Keratinocyte (primary cell): Measurements from ENCODE around the gene CPAMD8. TPM values are rescaled to one million over a fixed set of nuclear protein-coding genes. Genes with fewer than 3 reads are reported as not detected.

Source experiments
- DNase-seq: peaks from one replicate; pipeline ENCODE4 v3.0.0-alpha.2; 2011; ENCODE audit warnings: low read depth, missing footprints, low spot score
- FAIRE-seq: peaks from 2 replicates; lab custom pipeline; 2011; peaks lifted over from hg19 to GRCh38; lab: Jason Lieb, UNC
- H2AFZ ChIP-seq: 2 replicates; pipeline ENCODE4 v1.6.0; 2012; ENCODE audit warnings: low read length, control low read depth, inconsistent platforms; ENCODE audit not compliant: control insufficient read depth
- H3K27ac ChIP-seq: 2 replicates; pipeline ENCODE4 v1.5.1; 2011; ENCODE audit warnings: low read length; ENCODE audit not compliant: control insufficient read depth, insufficient read depth
- H3K27me3 ChIP-seq: 3 replicates; pipeline ENCODE4 v1.6.0; 2011; ENCODE audit warnings: low read length; ENCODE audit not compliant: control insufficient read depth, insufficient read depth; ENCODE audit errors: extremely low read depth
- H3K36me3 ChIP-seq, 2 experiments: 2 replicates in 1 of 2; 3 replicates in 1 of 2; pipeline ENCODE4 v1.5.1; 2011; ENCODE audit warnings: low read length in 2 of 2, mild to moderate bottlenecking in 1 of 2; ENCODE audit not compliant: control insufficient read depth in 2 of 2, insufficient read depth in 2 of 2; ENCODE audit errors: extremely low read depth in 1 of 2
- H3K4me1 ChIP-seq: 3 replicates; pipeline ENCODE4 v1.5.1; 2011; ENCODE audit warnings: low read length; ENCODE audit not compliant: control insufficient read depth, insufficient read depth; ENCODE audit errors: extremely low read depth
- H3K4me2 ChIP-seq: 3 replicates; pipeline ENCODE4 v1.6.0; 2011; ENCODE audit warnings: low read depth, low read length; ENCODE audit not compliant: control insufficient read depth, insufficient read depth; ENCODE audit errors: extremely low read depth
- H3K4me3 ChIP-seq, 3 experiments: fragments of 200-600 bp in 1 of 3; sonication (generic) in 1 of 3; 2 replicates in 2 of 3; 3 replicates in 1 of 3; pipeline ENCODE4 v1.5.1; 2011 to 2016; ENCODE audit warnings: low read length in 3 of 3, mild to moderate bottlenecking in 3 of 3, control low read depth in 2 of 3, inconsistent platforms in 1 of 3, low read depth in 1 of 3, mixed read lengths in 1 of 3, mixed run types in 1 of 3, moderate library complexity in 1 of 3; ENCODE audit not compliant: control insufficient read depth in 2 of 3, insufficient read depth in 2 of 3; ENCODE audit errors: extremely low read depth in 1 of 3
- H3K79me2 ChIP-seq: 2 replicates; pipeline ENCODE4 v1.6.0; 2012; ENCODE audit warnings: low read length; ENCODE audit not compliant: control insufficient read depth, insufficient read depth
- H3K9ac ChIP-seq: 3 replicates; pipeline ENCODE4 v1.6.0; 2011; ENCODE audit warnings: low read length; ENCODE audit not compliant: control insufficient read depth, insufficient read depth; ENCODE audit errors: extremely low read depth
- H3K9me1 ChIP-seq: 3 replicates; pipeline ENCODE4 v1.6.0; 2011; ENCODE audit warnings: low read length; ENCODE audit not compliant: control insufficient read depth, insufficient read depth; ENCODE audit errors: extremely low read depth
- H3K9me3 ChIP-seq: 2 replicates; pipeline ENCODE4 v1.5.1; 2012; ENCODE audit warnings: low read depth, low read length; ENCODE audit not compliant: control insufficient read depth
- H4K20me1 ChIP-seq: 3 replicates; pipeline ENCODE4 v1.6.0; 2011; ENCODE audit warnings: low read length; ENCODE audit not compliant: control insufficient read depth, insufficient read depth; ENCODE audit errors: extremely low read depth
- EZH2 ChIP-seq: IDR thresholded peaks from one replicate; pipeline ENCODE4 v1.6.1; 2012; ENCODE audit warnings: inconsistent platforms, mild to moderate bottlenecking, low read length, moderate library complexity
- dilution Hi-C: fragments of 300-500 bp; cut with MboI; formaldehyde crosslinking; loops from one replicate; pipeline ENCODE4 v1.7.0; 2020; ENCODE audit warnings: low sequenced_read_pairs; ENCODE audit not compliant: extremely low pct_ligation_motif_present
- polyA plus RNA-seq, 5 experiments: library from polyadenylated mRNA; depleted of rRNA in 3 of 5; stranded (reverse) in 3 of 5; stranded (forward) in 1 of 5; unstranded in 1 of 5; fragments of >200 nt; gene quantifications; 1 replicate in 1 of 5; 2 replicates in 3 of 5; 3 replicates in 1 of 5; pipeline versions ENCODE4 v1.2.1 to v1.2.3, GENCODE V29; 2011 to 2012; ENCODE audit warnings: missing spikeins in 2 of 5, low read depth in 1 of 5, low replicate concordance in 1 of 5
- TF ChIP-seq, protein P1 (sequence below), 3 experiments: IDR thresholded peaks in 1 of 3; conservative IDR thresholded peaks in 1 of 3; optimal IDR thresholded peaks in 1 of 3; 2 replicates in 2 of 3; 3 replicates in 1 of 3; pipeline versions ENCODE3 to v1.5.1; 2011; ENCODE audit warnings: low read length in 3 of 3, mild to moderate bottlenecking in 3 of 3, moderate library complexity in 2 of 3, control low read depth in 1 of 3, inconsistent platforms in 1 of 3; ENCODE audit not compliant: insufficient read depth in 2 of 3; ENCODE audit errors: extremely low read depth in 1 of 3

The CPAMD8 gene
- polyA plus RNA-seq, 1 donor (not counting 4 experiments of a cell fraction or from before 2014, with no cell fraction given): 0.38 TPM

- Histone ChIP-seq H3K27ac (no peak overlapping the region), H3K27me3 (peaks cover 12% of the 10 kb centered on the region), H3K9me1 (no peaks in the 10 kb centered on the region), H3K9ac (no peak overlapping the region), H4K20me1 (no peaks in the 10 kb centered on the region), H3K4me2 (no peak overlapping the region), H3K36me3 (no peaks in the 10 kb centered on the region), H2AFZ (no peak overlapping the region), H3K4me3 (no peak overlapping the region), H3K4me1 (peaks cover 3% of the 10 kb centered on the region), H3K9me3 (no peaks in the 10 kb centered on the region), H3K79me2 (no peaks in the 10 kb centered on the region)
- FAIRE-seq (peak; percentile 52), DNase-seq (no peak)
- TF ChIP-seq, protein P1, sequence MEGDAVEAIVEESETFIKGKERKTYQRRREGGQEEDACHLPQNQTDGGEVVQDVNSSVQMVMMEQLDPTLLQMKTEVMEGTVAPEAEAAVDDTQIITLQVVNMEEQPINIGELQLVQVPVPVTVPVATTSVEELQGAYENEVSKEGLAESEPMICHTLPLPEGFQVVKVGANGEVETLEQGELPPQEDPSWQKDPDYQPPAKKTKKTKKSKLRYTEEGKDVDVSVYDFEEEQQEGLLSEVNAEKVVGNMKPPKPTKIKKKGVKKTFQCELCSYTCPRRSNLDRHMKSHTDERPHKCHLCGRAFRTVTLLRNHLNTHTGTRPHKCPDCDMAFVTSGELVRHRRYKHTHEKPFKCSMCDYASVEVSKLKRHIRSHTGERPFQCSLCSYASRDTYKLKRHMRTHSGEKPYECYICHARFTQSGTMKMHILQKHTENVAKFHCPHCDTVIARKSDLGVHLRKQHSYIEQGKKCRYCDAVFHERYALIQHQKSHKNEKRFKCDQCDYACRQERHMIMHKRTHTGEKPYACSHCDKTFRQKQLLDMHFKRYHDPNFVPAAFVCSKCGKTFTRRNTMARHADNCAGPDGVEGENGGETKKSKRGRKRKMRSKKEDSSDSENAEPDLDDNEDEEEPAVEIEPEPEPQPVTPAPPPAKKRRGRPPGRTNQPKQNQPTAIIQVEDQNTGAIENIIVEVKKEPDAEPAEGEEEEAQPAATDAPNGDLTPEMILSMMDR (optimal IDR thresholded peaks at IDR 0.05 in 1 of 3, IDR thresholded peaks at IDR 0.05 in 1 of 3, conservative IDR thresholded peaks at IDR 0.05 in 1 of 3; ENCODE audit: extremely low read depth in 1 of 3, insufficient read depth in 2 of 3, low read length in 3 of 3): no peak
- TF ChIP-seq EZH2: no peak
- dilution Hi-C loops: no loop called here
These were observed 4.6 kb downstream of the CPAMD8 start for GRCh38 chr19:17021793-17022590.

DNA sequence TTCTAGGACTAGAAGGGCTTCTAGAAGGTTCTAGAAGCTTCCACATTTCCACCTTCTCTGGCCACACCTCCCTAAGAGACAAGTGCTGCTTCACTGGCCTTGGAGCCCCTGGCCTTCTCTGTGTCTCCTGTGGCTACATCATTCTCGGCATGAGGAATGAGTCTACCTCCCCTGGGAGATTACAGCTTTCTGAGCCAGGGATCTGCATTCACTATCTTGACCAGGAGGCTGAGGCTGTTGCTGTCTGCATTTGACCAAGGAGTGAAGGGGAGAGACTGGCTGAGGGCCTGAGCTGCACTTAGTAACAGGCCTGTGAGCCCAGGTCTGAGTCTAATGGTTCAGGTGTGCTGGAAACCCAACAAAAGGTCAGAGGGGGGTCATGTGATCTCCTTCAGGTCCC, 5.3 kb downstream of the CPAMD8 start:
- Histone ChIP-seq H3K79me2 (no peaks in the 10 kb centered on the region), H3K36me3 (no peaks in the 10 kb centered on the region), H3K27me3 (peaks cover 11% of the 10 kb centered on the region), H3K4me1 (peaks cover 3% of the 10 kb centered on the region), H2AFZ (no peak overlapping the region), H3K9me1 (no peaks in the 10 kb centered on the region), H3K9ac (no peak overlapping the region), H4K20me1 (no peaks in the 10 kb centered on the region), H3K27ac (no peak overlapping the region), H3K4me3 (no peak overlapping the region), H3K9me3 (no peaks in the 10 kb centered on the region), H3K4me2 (no peak overlapping the region)
- dilution Hi-C loops: no loop called here
- no peak for FAIRE-seq
- DNase-seq: no peak
- TF ChIP-seq, protein P1 (optimal IDR thresholded peaks at IDR 0.05 in 1 of 3, IDR thresholded peaks at IDR 0.05 in 1 of 3, conservative IDR thresholded peaks at IDR 0.05 in 1 of 3; ENCODE audit: extremely low read depth in 1 of 3, insufficient read depth in 2 of 3, low read length in 3 of 3): no peak
- TF ChIP-seq EZH2: no peak
